Dermis blood vessel endothelial cell (primary cell): ENCODE results near the gene FADS3. TPM values are rescaled to one million over a fixed set of nuclear protein-coding genes. Genes with fewer than 3 reads are reported as not detected.

Experiments
- DNase-seq: peaks from one replicate; pipeline ENCODE4 v3.0.0; 2010
- total RNA-seq: library from RNA; depleted of rRNA; stranded (reverse); fragments of >200 nt; gene quantifications from 2 replicates; pipeline ENCODE4 v1.2.3, GENCODE V29; 2014

FADS3 gene, protein sequence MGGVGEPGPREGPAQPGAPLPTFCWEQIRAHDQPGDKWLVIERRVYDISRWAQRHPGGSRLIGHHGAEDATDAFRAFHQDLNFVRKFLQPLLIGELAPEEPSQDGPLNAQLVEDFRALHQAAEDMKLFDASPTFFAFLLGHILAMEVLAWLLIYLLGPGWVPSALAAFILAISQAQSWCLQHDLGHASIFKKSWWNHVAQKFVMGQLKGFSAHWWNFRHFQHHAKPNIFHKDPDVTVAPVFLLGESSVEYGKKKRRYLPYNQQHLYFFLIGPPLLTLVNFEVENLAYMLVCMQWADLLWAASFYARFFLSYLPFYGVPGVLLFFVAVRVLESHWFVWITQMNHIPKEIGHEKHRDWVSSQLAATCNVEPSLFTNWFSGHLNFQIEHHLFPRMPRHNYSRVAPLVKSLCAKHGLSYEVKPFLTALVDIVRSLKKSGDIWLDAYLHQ
- 128 and 242 TPM in 2 replicates for total RNA-seq

DNA sequence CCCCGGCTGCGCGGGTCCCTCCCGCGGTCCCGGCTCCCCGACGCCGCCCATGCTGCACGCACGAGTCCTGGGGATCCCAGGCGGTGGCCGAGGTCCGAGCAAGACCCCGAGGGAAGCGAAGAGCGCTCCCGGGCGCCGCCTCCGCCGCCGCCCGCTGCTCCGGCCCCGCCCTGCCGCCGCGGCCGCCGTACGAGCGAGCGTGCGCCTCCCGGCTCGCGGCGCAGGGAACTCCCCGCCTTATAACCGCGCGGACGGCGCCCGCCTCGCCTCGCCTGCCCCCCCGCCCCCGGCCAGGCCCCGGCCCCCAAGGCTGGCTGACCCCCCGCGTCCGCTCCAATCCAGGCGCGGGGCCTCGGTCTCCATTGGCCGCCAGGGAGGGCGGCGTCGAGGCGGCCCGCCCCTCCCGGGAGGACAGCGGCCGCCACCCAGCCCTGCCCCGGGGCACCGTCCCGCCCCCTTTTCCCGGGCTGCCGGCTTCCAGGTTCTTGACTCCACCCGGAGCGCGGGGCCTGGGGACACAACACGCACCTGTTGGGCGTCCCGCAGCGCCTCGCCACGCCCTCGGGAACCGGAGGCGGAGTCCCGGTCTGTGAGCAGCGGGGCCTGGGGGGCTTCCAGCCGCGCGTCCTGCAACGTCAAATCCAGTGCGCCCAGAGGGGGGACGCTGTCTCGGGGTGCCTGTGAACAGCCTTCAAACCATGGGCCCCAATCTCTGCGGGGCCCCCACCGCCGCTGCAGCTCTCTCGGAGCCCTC is at the start of gene FADS3:
FADS3 (minus strand) TSS at position 215 of the 754 bp plus-strand sequence; CDS start at position 51, 164 bp downstream.
- peak; percentile 89 for DNase-seq

DNA sequence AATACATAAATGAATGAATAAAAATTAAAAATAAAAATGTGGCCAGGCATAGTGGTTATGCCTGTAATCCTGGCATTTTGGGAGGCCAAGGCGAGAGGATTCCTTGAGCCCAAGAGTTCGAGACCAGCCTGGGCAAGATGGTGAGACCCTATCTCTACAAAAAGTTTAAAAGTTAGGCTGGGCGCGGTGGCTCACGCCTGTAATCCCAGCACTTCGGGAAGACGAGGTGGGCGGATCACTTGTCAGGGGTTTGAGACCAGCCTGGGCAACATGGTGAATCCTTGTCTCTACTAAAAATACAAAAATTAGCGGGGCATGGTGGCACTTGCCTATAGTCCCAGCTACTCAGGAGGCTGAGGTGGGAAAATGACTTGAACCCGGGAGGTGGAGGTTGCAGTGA is 49.1 kb upstream of the FADS3 start:
- DNase-seq = no peak

DNA sequence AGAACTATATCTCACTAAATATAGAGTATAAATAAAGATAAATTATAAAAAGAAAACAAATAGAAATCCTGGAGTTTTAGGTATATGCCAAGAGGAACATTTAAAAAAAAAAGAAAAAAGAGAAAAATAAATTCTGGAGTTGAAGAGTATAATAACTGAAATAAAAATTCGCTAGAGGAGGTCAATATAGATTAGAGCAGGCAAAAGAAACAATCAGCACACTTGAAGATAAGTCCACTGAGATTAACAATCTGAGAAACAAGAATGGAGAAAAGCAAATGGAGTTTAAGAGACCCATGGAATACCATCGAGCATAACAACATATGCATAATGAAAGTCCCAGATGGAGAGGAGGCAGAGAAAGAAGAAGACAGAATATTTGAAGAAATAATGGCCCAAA is 44.5 kb upstream of the FADS3 start:
- DNase-seq = no peak

DNA sequence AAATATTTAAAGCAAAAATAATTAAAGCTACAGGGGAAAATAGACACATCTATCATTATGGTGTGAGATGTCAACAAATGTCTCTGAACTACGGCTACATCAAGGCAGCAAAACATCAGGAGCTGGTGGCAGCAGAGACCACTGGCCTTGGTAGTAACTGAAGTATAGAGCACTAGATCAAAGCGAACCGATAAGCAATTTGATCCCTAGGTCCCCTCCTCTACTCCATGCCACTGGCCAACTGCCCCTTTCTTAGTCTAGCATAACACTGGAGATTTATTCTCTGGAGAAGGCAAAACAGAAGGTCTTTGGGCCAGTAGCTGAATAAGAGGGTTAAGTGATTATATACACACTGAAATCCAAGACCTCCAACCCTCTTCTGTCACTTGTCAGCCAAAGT is 39.6 kb upstream of the FADS3 start:
- DNase-seq = no peak

DNA sequence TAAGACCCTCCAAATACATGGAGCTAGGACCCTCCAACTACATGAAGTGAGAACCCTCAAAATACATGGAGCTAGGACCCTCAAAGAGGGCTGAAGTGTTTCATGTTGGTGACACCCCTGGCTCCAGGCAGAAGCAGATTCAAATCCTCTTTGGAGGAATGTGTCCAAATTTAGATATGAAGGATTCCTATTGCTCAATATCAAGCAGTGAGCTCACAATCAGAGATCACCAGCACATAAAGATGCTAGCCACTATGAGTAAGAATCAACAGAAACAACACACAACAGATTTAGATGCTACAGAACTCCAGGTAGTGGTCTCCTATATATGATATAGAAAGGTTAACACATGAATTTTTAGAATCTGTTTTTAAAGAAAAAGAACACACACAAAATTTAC is 37.3 kb upstream of the FADS3 start:
- DNase-seq = no peak

DNA sequence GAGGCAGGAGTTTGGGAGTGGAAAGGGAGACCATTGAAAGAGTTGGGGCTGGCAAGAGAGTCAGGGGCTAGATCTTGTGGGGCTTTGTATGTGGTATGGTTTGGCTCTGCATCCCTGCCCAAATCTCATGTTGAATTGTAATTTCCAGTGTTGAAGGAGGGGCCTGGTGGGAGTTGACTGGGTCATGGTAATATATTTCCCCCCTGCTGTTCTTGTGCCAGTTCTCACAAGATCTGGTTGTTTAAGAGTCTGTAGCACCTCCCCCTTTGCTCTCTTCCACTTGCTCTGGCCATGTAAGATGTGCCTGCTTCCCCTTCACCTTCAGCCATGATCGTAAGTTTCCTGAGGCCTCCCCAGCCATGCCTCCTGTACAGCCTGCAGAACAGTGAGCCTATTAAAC is 36.2 kb upstream of the FADS3 start:
- DNase-seq = no peak

DNA sequence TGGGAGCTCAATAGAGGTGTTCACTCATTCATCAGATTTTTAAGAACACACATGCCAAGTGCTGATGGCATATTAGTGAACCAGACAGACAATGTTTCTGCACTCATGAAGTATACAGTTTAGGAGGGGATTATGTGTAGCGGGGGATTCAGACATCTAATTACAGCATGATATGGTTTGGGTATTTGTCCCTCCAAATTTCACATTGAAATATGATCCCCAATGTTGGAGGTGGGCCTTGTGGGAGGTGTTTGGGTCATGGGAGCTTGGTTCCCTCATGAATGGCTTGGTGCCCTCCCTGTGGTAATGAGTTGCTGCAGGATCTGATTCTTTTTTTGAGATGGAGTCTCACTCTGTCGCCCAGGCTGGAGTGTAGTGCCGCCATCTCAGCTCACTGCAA is 34.9 kb upstream of the FADS3 start:
- DNase-seq = no peak

DNA sequence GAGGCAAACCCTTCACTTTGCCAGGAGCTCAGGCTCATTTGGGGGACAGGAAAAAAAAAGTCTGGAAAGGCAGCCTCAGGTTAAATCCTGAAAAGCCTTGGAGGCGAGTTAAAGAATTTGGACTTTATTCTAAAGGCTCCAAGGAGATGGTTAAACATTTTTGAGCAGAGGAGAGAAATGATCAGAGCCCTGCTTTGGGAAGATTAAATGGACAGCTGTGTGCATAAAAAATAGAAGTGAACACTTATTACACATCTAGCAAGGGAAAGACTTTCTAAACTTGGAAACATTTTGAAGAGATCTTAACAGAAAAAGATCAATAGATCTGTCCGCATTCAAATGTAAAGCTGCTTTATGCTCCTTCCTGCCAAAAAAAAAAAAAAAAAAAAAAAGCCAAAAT is 34.4 kb upstream of the FADS3 start:
- no peak for DNase-seq

DNA sequence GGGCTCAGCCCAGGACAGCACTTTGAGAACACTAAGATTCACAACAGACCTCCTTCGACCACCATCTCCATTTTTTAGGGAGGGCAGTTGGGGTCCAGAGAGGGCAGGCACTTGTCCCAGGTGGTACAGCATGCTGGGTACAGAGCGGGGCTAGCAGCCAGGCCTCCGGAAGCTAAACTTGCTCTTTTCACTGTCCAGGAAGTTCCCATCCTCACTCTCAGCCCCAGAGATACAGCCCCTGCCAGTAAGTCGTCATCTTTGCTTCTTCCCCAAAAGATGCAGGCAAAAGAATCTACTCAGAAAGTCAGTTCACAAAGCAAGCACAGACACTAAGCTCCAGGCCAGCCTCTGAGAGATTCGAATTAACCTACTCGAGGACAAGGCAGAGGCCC is 32.7 kb upstream of the FADS3 start:
- DNase-seq = no peak

DNA sequence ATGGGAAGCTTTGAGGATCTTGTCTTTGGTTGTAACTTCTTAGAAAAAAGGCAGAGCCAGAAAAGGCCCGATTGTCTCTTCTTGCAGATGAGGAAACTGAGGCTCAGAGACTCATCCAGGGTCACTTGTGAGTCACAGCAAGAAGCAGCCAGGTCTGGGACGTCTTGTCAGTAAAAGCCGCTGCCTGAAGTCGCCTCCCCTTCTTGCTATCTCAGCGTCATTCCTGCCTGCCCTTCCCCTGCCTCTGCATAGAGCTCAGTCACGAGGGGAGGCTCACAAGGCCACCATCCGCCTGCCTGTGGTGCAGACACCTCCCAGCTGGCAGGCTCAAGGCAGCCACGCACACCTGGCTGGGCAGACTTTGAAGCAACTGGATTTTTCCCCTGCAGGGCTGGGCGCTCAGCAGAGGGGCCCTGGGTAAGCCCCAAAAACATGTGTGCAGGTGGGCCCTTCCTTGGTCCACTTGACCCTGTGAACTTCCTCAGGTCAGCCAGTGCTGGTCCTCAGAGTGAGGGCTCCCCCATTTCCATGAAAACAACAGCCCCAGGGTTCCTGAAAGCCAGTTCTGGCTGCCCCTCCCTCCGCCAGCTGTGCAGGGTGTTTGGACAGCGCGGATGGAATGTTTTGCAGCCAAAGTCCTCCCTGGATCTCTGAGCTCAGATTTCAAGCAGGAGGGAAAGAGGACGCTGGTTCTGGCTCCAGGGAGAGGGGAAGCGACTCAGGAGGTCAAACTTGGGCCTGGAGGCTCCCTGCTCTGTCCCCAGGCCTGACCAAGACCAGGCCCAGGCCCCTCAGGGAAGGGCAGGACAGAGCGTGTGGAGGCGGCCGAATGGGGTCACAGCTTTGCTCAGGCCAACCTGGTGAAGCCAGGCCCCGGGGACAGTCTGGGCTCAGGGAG is 32.1 kb upstream of the FADS3 start:
- DNase-seq = no peak

DNA sequence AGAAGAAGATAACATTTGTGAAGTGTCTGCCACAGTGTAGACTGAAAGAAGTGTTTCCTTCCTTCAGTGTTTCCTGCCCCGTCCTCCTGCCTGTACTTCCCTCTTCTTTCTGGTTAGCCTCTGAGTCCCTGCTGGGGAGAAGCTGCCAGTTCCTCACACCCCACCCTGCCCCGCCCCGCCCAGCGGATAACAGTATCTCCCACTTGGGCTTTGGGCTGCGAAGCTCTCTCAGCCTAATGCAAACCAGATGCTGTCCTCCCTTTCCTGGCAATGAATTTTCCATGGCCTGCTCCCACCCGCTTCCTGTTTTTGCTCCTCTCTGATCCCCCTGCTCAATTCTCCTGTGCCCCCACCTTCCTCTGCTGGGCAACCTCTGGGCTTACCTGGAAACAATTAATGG is 31.2 kb upstream of the FADS3 start:
- no peak for DNase-seq

DNA sequence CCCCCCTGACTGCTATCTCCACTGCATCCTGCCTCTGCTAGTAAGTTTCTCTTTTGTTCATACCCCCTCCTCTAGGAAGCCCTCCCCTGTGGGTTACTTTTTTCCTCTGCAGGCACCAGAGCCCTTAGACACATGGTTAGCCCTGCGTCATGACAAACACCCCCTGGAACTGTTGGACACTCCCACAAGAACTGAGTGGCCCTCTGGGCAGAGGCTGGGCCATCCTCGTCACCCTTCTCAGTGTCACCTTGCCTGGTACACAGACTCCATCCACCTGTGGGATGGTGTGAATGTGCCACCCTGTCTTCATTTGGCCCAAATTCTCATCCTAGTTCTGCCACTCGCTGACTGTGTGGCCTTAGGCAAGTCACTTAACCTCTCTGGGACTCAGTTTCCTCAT is 30.1 kb upstream of the FADS3 start:
- no peak for DNase-seq

DNA sequence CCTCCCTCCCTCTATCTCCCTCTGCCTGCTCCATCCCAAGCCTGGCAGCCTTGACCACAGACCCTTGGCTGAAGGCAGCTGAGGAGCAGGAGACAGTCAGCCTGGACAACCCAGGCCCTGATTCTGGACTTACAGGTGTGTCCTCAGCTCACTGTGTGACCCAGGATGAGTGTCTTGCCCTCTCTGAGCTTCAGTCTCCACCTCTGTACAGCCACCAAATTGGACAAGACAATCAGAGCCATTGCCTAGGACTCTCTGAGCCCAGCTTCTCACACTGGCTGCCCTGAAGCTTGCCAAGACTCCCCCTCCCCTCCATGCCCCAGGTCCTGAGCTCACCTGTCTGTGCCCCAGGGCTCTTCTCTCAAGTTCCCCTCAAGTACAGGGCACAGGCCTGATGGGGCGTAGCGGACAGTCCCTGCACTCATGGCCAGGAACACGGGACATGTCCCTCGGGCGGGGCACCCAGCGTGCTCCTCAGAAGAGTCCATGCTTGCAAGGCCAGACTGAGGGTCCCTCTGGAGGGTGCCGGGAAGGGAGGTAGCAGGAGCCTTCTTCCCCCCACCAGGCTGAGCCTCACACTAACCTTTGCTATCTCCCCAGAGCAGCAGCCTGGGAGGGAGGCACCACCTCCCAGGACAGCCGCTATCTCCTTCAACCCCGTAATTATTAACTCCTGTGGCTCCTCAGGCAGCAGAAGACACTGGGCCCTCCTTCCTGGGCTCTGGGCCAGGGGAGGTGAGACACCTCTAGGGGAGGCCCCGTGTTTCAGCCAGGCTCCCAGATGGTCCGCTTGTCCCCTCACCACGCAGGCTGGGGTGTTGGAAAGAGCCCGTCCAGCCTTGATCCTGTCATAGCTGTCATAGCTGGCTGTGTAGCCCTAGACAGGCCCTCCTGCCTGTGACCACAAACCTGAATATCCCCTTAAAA is 28.6 kb upstream of the FADS3 start:
- no peak for DNase-seq

DNA sequence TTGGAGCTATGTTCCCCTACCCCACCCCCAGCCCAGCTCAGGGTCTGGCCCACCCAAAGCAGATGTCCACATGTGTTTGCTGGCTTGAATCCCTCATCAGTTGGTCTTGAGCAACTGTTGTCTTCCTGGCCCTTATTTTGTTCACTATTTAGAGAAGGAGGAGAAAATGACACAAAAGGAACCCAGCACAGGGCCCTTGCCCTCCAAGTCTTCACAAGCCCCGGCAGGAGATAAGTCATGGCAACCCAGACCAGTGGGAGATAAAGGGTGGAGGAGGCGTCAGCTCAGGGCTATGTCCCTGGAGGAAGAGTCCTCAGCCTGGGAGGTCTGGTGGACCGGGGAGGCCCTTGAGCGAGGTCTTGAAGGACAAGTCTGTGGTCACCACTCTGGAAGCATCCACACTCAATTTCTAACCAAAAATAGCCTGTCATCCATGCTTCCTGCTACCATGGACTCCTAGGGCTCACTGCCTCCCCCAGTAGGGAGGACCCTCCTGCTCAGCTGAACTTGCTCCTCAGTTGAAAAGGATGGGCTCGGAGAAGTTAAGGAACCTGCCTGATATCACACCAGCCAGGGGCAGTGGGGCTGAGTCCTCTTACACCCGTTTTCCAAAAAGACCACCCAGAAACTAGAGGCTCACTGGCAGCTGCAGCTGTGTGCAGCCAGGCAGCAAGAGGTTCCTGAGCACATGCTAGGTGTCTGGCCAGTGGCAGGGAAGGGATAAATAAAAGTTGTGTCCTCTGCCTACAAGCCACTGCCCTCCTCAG is 27.8 kb upstream of the FADS3 start:
- no peak for DNase-seq

DNA sequence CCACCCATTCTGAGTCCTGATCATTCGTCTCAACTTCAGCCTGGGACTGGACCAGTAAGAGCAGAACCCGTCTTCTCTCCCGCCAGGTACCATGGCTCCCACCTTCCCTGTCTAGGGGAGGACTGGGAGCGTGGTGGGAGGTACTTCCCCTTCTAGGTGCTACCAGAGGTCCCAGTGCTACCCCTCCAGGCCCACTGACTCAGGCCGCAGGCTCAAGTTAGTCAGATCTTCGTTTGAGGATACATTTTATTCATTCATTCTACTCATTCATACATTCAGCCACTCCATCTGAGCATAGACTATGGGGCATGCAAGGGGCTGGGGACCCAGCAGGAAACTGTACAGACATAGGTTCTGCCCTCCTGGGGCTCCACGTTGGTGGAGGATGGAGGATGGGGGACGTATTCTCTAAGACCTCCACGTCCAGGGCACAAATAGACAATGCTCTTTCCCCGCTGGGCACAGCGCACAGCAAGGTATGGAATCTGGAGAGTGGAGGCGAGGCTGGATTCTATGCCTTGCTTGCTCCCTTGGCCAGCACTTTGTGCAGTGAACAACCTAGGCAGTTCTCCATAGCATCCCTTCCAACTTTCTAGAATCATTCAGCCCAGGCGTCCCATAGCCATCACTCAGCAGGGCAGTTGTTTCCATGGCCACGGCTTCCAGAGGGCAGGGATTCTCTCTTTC is 27.0 kb upstream of the FADS3 start:
- no peak for DNase-seq

DNA sequence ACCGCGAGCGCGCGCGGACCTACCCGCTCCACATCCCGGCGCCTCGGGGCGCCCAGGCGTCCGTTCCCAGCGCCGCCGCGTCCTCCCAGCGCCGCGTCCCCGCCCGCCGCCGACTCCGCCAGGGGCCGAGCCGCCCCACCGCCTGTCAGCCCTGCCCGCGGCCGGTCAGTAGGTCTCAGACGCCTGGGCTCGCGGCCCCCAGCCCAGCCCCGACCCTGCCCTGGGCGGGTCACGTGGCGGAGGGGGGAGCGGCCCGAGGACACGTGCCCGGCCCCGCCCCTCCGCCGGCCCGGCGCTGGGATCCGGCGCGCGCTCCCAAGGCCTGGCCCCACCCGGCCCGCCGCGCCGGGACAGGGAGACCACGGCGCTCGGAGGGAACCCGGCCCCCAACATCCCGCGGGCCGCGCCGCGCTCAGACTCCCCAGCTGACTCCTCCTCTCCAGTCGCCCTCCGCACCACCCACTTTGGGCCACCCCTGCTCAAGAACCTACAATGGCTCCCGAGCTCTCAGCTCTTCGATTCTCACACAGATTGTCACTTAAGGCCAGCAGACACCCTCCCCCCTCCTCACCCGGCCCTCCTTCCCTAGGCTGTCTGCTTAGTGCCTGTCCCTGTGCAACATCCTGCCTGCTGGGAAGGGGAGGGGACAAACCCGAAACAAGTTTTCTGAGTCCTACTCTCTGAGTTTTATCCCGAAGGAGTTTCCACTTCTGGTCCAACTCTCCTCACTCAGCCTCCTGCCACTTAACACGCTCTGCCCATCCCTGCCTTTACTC is 26.2 kb upstream of the FADS3 start, which contains the start of gene RAB3IL1:
RAB3IL1 (minus strand) TSS at position 233 of the 776 bp plus-strand sequence; CDS start at position 34, 199 bp downstream.
- DNase-seq = peak; percentile 33

DNA sequence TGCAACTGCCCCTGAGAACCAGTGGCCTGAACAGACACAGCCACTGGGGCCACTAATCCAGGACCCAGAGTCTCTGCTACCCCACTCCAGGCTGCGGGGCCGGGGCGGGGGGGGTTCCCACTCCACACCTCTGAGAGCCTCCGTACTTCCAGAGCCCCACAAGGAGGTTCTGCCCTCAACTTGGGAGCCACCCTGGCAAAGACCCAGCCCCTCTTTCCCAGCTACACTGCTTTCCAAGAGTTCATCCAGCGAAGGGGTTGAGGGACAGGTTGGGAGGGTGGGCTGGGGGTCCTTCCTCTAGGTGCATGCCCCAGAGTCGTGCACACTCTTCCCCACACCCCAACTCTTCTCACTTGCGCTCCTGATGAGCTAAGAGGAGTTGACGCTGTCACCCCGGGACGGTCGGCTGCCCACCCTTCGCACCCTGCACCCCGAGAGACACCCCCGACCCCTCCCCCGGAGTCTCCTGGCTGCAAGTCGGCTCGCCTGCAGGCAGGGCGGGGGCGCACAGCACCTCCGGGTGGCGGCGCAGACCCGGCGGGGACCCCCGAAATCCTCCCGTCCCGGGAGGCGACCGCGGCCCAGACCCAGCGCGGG is 25.5 kb upstream of the FADS3 start:
- DNase-seq = no peak

DNA sequence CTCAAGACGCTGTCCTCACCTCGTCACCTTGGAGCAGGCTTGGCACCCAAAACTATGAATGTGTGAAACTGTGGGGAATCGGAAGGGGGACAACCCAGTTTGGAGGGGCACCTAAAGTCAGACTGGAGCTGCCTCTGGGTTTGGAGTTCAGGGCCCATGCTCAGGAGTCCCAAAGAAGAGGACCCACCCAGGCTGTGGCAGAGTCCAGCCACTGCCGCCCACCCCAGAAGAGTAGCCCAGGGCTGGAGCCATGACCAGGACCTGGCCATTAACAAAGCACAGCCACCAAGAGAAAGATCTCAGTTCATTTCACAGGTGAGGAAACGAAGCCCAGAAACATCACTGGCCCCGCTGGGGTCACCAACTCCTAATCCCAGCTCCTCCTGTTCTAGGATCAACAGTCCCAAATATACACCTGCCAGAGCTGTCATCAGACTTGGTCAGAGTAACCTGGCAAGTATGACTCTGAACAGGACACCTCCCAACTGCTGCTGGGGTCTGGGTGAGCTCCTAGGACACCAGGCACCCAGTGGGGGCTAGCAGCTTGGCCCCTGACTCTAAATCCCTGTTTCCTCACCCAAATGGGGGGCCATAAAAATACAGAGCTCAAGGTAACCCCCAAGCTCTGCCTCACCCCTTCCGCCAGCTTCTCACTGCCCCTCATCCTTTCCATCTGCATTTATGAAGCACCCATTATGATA is 23.3 kb upstream of the FADS3 start:
- DNase-seq = no peak
